Muscle layer of colon (tissue), 2 donors: ENCODE data around the gene ZNF45.
"Not testable (repeated sequence)": the region's sequence is repeated elsewhere in the genome, so short reads cannot be mapped to it uniquely, and the experiment has no call there.

Experiments
- H3K27ac ChIP-seq: one replicate; pipeline ENCODE4 v1.7.0; 2013; ENCODE audit warnings: low read depth, mild to moderate bottlenecking, low read length, moderate library complexity
- H3K27me3 ChIP-seq, 2 donors: one replicate each; pipeline ENCODE4 v1.7.0; 2013; ENCODE audit warnings: low read length in 2 of 2, mild to moderate bottlenecking in 2 of 2; ENCODE audit not compliant: insufficient read depth in 2 of 2, control insufficient read depth in 1 of 2
- H3K36me3 ChIP-seq: one replicate; pipeline ENCODE4 v1.7.0; 2013; ENCODE audit warnings: mild to moderate bottlenecking, low read length; ENCODE audit not compliant: insufficient read depth
- H3K4me1 ChIP-seq: one replicate; pipeline ENCODE4 v1.7.0; 2013; ENCODE audit warnings: mild to moderate bottlenecking, low read length; ENCODE audit not compliant: insufficient read depth
- H3K4me3 ChIP-seq, 2 donors: one replicate each; pipeline ENCODE4 v1.7.0; 2013; ENCODE audit warnings: low read length in 2 of 2, low read depth in 1 of 2, mild to moderate bottlenecking in 1 of 2, moderate library complexity in 1 of 2
- H3K9ac ChIP-seq: one replicate; pipeline ENCODE4 v1.7.0; 2013; ENCODE audit warnings: low read length
- H3K9me3 ChIP-seq: one replicate; pipeline ENCODE4 v1.7.0; 2013; ENCODE audit warnings: mild to moderate bottlenecking, low read length
- donor health status: abdominal sarcoma.
- donor health status: Adenocarcinoma of cecum.

ZNF45 gene

GRCh38 chr19:43910884-43911283, 24.2 kb downstream of the ZNF45 start:
- no peak overlapping the region for H3K9ac ChIP-seq
- H3K9me3 ChIP-seq, result peaks cover 82% of the 10 kb centered on the region
- H3K27ac ChIP-seq, result no peak overlapping the region
- H3K36me3 ChIP-seq, result peaks cover 24% of the 10 kb centered on the region
- H3K4me3 ChIP-seq, result peak overlapping the region in 1 of 2 donors; percentile 19
- no peaks in the 10 kb centered on the region for H3K4me1 ChIP-seq
- H3K27me3 ChIP-seq, result no peaks in the 10 kb centered on the region

- Histone ChIP-seq H3K36me3 (peaks cover 2% of the 10 kb centered on the region), H3K27me3 (no peaks in the 10 kb centered on the region), H3K9ac (no peak overlapping the region), H3K27ac (no peak overlapping the region), H3K4me1 (no peaks in the 10 kb centered on the region), H3K9me3 (peaks cover 71% of the 10 kb centered on the region), H3K4me3 (no peak overlapping the region)
Observed at GRCh38 chr19:43908659-43909058, 26.4 kb downstream of the ZNF45 start.

- H3K36me3 ChIP-seq, result no peaks in the 10 kb centered on the region
- peaks cover 58% of the 10 kb centered on the region for H3K9me3 ChIP-seq
- H3K27ac ChIP-seq, result no peak overlapping the region
- no peak overlapping the region for H3K4me3 ChIP-seq
- H3K4me1 ChIP-seq, result no peaks in the 10 kb centered on the region
- no peaks in the 10 kb centered on the region for H3K27me3 ChIP-seq
- no peak overlapping the region for H3K9ac ChIP-seq
Observed at GRCh38 chr19:43906774-43907173, 28.3 kb downstream of the ZNF45 start.

- Histone ChIP-seq H3K27me3 (no peaks in the 10 kb centered on the region), H3K9ac (no peak overlapping the region), H3K4me3 (no peak overlapping the region), H3K27ac (no peak overlapping the region), H3K4me1 (peaks cover 4% of the 10 kb centered on the region), H3K9me3 (peaks cover 54% of the 10 kb centered on the region), H3K36me3 (no peaks in the 10 kb centered on the region)
Observed at GRCh38 chr19:43905897-43906296, 29.2 kb downstream of the ZNF45 start.

GRCh38 chr19:43902399-43902798, 32.7 kb downstream of the ZNF45 start:
- Histone ChIP-seq H3K27ac (no peak overlapping the region), H3K36me3 (no peaks in the 10 kb centered on the region), H3K4me3 (peak overlapping the region in 1 of 2 donors; percentile 76), H3K9ac (no peak overlapping the region), H3K4me1 (peaks cover 6% of the 10 kb centered on the region), H3K9me3 (peaks cover 35% of the 10 kb centered on the region), H3K27me3 (no peaks in the 10 kb centered on the region)

GRCh38 chr19:43901395-43902390, 33.4 kb downstream of the ZNF45 start:
- Histone ChIP-seq H3K27me3 (no peaks in the 10 kb centered on the region), H3K36me3 (no peaks in the 10 kb centered on the region), H3K9me3 (peaks cover 33% of the 10 kb centered on the region), H3K4me1 (peaks cover 6% of the 10 kb centered on the region), H3K27ac (no peak overlapping the region), H3K9ac (no peak overlapping the region), H3K4me3 (peak overlapping the region; percentile 67 to 76)

GRCh38 chr19:43895727-43896308, 39.3 kb downstream of the ZNF45 start:
- no peak overlapping the region for H3K4me3 ChIP-seq
- no peaks in the 10 kb centered on the region for H3K36me3 ChIP-seq
- H3K9me3 ChIP-seq, result peaks cover 30% of the 10 kb centered on the region
- no peak overlapping the region for H3K27ac ChIP-seq
- H3K4me1 ChIP-seq, result peaks cover 1% of the 10 kb centered on the region
- no peak overlapping the region for H3K9ac ChIP-seq
- no peaks in the 10 kb centered on the region for H3K27me3 ChIP-seq

GRCh38 chr19:43883864-43884263, 51.2 kb downstream of the ZNF45 start, which contains the start of gene ZNF404:
Gene ZNF404 (minus strand): TSS chr19:43883964.
- Histone ChIP-seq H3K4me1 (no peaks in the 10 kb centered on the region), H3K36me3 (peaks cover 5% of the 10 kb centered on the region), H3K4me3 (no peak within 1 kb of the TSS), H3K9ac (no peak within 1 kb of the TSS), H3K9me3 (peaks cover 51% of the 10 kb centered on the region), H3K27me3 (no peaks in the 10 kb centered on the region), H3K27ac (no peak within 1 kb of the TSS)

- H3K9ac ChIP-seq, result no peak overlapping the region
- peaks cover 5% of the 10 kb centered on the region for H3K36me3 ChIP-seq
- H3K27ac ChIP-seq, result no peak overlapping the region
- H3K4me1 ChIP-seq, result no peaks in the 10 kb centered on the region
- H3K4me3 ChIP-seq, result no peak overlapping the region
- H3K27me3 ChIP-seq, result no peaks in the 10 kb centered on the region
- H3K9me3 ChIP-seq, result peaks cover 56% of the 10 kb centered on the region
Observed at GRCh38 chr19:43880483-43880882, 54.6 kb downstream of the ZNF45 start.

GRCh38 chr19:43872547-43873336, 62.3 kb downstream of the ZNF45 start:
- Histone ChIP-seq H3K36me3 (peaks cover 7% of the 10 kb centered on the region), H3K4me3 (peak overlapping the region in 1 of 2 donors; percentile 12), H3K9ac (no peak overlapping the region), H3K27me3 (no peaks in the 10 kb centered on the region), H3K4me1 (no peaks in the 10 kb centered on the region), H3K27ac (no peak overlapping the region), H3K9me3 (peaks cover 59% of the 10 kb centered on the region)

GRCh38 chr19:43866923-43867322, 68.2 kb downstream of the ZNF45 start:
- not testable (repeated sequence) for H3K4me3 ChIP-seq

More at GRCh38 chr19:43866923-43867322, 68.2 kb downstream of the ZNF45 start:
- not testable (repeated sequence) for H3K27me3 ChIP-seq, H3K36me3 ChIP-seq, H3K4me1 ChIP-seq, H3K27ac ChIP-seq, H3K9ac ChIP-seq
- H3K9me3 ChIP-seq, result peaks cover 28% of the 10 kb centered on the region
